GM23338 (cell line): ENCODE data around the gene SNTB2. TPM values are rescaled to one million over a fixed set of nuclear protein-coding genes. Genes with fewer than 3 reads are reported as not detected.

ENCODE experiments used
- ATAC-seq: fragments of 200-7000 bp; cut with Tn5 transposase; 3 replicates; pipeline ENCODE4 v1.9.1; 2020
- DNase-seq: peaks from one replicate; pipeline ENCODE4 v3.0.0-alpha.2; 2015; ENCODE audit warnings: low spot score
- H2AFZ ChIP-seq: fragments of 200-600 bp; sonication (generic); 2 replicates; pipeline ENCODE4 v1.8.0; 2016; ENCODE audit warnings: antibody characterized with exemption, mild to moderate bottlenecking, moderate library complexity
- H3F3A ChIP-seq: fragments of 200-600 bp; sonication (generic); replicated peaks from 2 replicates; pipeline ENCODE4 v1.8.0; 2017; ENCODE audit warnings: antibody characterized with exemption, mixed run types, low read depth
- H3K27ac ChIP-seq: fragments of 200-600 bp; sonication (generic); 2 replicates; pipeline ENCODE4 v1.6.1; 2016; ENCODE audit warnings: low read depth
- H3K27me3 ChIP-seq: fragments of 200-600 bp; sonication (generic); 2 replicates; pipeline ENCODE4 v1.8.0; 2016; ENCODE audit warnings: mild to moderate bottlenecking, mixed run types, moderate library complexity; ENCODE audit not compliant: insufficient read depth
- H3K36me3 ChIP-seq: fragments of 200-600 bp; sonication (generic); 2 replicates; pipeline ENCODE4 v1.8.0; 2016; ENCODE audit warnings: mild to moderate bottlenecking; ENCODE audit not compliant: insufficient read depth
- H3K4me1 ChIP-seq: fragments of 200-600 bp; sonication (generic); 2 replicates; pipeline ENCODE4 v1.8.0; 2016; ENCODE audit warnings: mild to moderate bottlenecking, moderate library complexity; ENCODE audit not compliant: insufficient read depth
- H3K4me2 ChIP-seq: fragments of 200-600 bp; sonication (generic); 2 replicates; pipeline ENCODE4 v1.7.1; 2017; ENCODE audit warnings: mixed run types
- H3K4me3 ChIP-seq: fragments of 200-600 bp; sonication (generic); 2 replicates; pipeline ENCODE4 v1.6.1; 2016; ENCODE audit warnings: mixed run types
- H3K79me2 ChIP-seq: fragments of 200-600 bp; sonication (generic); replicated peaks from 2 replicates; pipeline ENCODE4 v1.8.0; 2017; ENCODE audit warnings: mild to moderate bottlenecking; ENCODE audit not compliant: insufficient read depth
- H3K9me2 ChIP-seq: fragments of 200-600 bp; sonication (generic); 2 replicates; pipeline ENCODE4 v1.8.0; 2017; ENCODE audit not compliant: insufficient read depth
- H4K20me1 ChIP-seq: fragments of 200-600 bp; sonication (generic); replicated peaks from 2 replicates; pipeline ENCODE4 v1.8.0; 2017; ENCODE audit warnings: mild to moderate bottlenecking; ENCODE audit not compliant: insufficient read depth
- H3K27ac Mint-ChIP-seq: 2 replicates; pipeline ENCODE4 v1.8.0; 2020; ENCODE audit warnings: inconsistent platforms, mild to moderate bottlenecking, moderate library complexity, mixed read lengths
- H3K27me3 Mint-ChIP-seq: 3 replicates; pipeline ENCODE4 v1.8.0; 2022; ENCODE audit warnings: low read depth, mild to moderate bottlenecking, moderate library complexity, mixed read lengths, inconsistent platforms; ENCODE audit not compliant: insufficient read depth, poor library complexity
- H3K36me3 Mint-ChIP-seq: 3 replicates; pipeline ENCODE4 v1.8.0; 2021; ENCODE audit warnings: low read depth, mild to moderate bottlenecking, inconsistent platforms, moderate library complexity, mixed read lengths
- H3K4me1 Mint-ChIP-seq: 3 replicates; pipeline ENCODE4 v1.8.0; 2020; ENCODE audit warnings: mild to moderate bottlenecking, inconsistent platforms, mixed read lengths
- H3K4me3 Mint-ChIP-seq: 3 replicates; pipeline ENCODE4 v1.8.0; 2021; ENCODE audit warnings: moderate library complexity, mild to moderate bottlenecking, inconsistent platforms, mixed read lengths
- H3K9me3 Mint-ChIP-seq: 3 replicates; pipeline ENCODE4 v1.8.0; 2020; ENCODE audit warnings: moderate library complexity, mild to moderate bottlenecking, inconsistent platforms, mixed read lengths
- EZH2 ChIP-seq: fragments of 200-600 bp; sonication (generic); IDR thresholded peaks from one replicate; pipeline ENCODE4 v1.8.0; 2017; ENCODE audit warnings: antibody characterized with exemption, mild to moderate bottlenecking, low read depth; ENCODE audit not compliant: unreplicated experiment
- NANOG ChIP-seq: IDR thresholded peaks from 2 replicates; pipeline ENCODE4 v1.6.1; 2016; ENCODE audit warnings: antibody characterized with exemption, borderline replicate concordance
- POLR2AphosphoS5 ChIP-seq: IDR thresholded peaks from 2 replicates; pipeline ENCODE4 v1.6.1; 2016; ENCODE audit warnings: antibody characterized with exemption, low read depth
- polyA plus RNA-seq: library from polyadenylated mRNA; unstranded; fragments of >200 nt; fragmentation: Nextera tagmentation; extraction: Ambion mirVana; gene quantifications from 2 replicates; pipeline ENCODE4 v1.2.1, GENCODE V29; 2016
- total RNA-seq: library from RNA; depleted of rRNA; stranded (reverse); fragments of >200 nt; shearing (Covaris generic); gene quantifications from 2 replicates; pipeline ENCODE4 v1.2.3, GENCODE V29; 2014
- TF ChIP-seq, protein P1 (sequence below): fragments of 250-450 bp; sonication (Bioruptor Pico); IDR thresholded peaks from 2 replicates; pipeline ENCODE4 v1.5.0; 2020; ENCODE audit warnings: mild to moderate bottlenecking, moderate library complexity
- TF ChIP-seq, protein P2 (sequence below), 2 experiments: fragments of 200-600 bp in 1 of 2; sonication (generic) in 1 of 2; conservative IDR thresholded peaks; 2 replicates each; pipeline versions ENCODE4 v1.5.1 to v1.6.1; 2016 to 2017; ENCODE audit warnings: antibody characterized with exemption in 2 of 2, low read depth in 2 of 2, mild to moderate bottlenecking in 2 of 2, moderate library complexity in 1 of 2

SNTB2 gene
- total and polyA plus RNA-seq, 2 experiments from 2014 or later, result 4.8 to 42.7 TPM

GRCh38 chr16:69239851-69240250 is 52.9 kb downstream of the SNTB2 start:
- Mint-ChIP-seq H3K27me3 (no peaks in the 10 kb centered on the region), H3K9me3 (no peaks in the 10 kb centered on the region), H3K36me3 (no peaks in the 10 kb centered on the region), H3K4me3 (no peak overlapping the region), H3K27ac (no peak overlapping the region), H3K4me1 (no peaks in the 10 kb centered on the region)
- Histone ChIP-seq H3K4me2 (no peak overlapping the region), H3K4me3 (no peak overlapping the region), H3K4me1 (no peaks in the 10 kb centered on the region), H2AFZ (no peak overlapping the region), H3K9me2 (no peaks in the 10 kb centered on the region), H3F3A (0 out of 2 replicates have a peak, but pooled peaks cover 3% of the 10 kb centered on the region), H3K36me3 (no peaks in the 10 kb centered on the region), H4K20me1 (peaks cover 8% of the 10 kb centered on the region; the same call in 1 of the 2 replicates), H3K27ac (no peak overlapping the region), H3K79me2 (peaks cover 26% of the 10 kb centered on the region), H3K27me3 (no peaks in the 10 kb centered on the region)
- TF ChIP-seq POLR2AphosphoS5 (no peak), EZH2 (no peak), NANOG (no peak)
- TF ChIP-seq, protein P1, sequence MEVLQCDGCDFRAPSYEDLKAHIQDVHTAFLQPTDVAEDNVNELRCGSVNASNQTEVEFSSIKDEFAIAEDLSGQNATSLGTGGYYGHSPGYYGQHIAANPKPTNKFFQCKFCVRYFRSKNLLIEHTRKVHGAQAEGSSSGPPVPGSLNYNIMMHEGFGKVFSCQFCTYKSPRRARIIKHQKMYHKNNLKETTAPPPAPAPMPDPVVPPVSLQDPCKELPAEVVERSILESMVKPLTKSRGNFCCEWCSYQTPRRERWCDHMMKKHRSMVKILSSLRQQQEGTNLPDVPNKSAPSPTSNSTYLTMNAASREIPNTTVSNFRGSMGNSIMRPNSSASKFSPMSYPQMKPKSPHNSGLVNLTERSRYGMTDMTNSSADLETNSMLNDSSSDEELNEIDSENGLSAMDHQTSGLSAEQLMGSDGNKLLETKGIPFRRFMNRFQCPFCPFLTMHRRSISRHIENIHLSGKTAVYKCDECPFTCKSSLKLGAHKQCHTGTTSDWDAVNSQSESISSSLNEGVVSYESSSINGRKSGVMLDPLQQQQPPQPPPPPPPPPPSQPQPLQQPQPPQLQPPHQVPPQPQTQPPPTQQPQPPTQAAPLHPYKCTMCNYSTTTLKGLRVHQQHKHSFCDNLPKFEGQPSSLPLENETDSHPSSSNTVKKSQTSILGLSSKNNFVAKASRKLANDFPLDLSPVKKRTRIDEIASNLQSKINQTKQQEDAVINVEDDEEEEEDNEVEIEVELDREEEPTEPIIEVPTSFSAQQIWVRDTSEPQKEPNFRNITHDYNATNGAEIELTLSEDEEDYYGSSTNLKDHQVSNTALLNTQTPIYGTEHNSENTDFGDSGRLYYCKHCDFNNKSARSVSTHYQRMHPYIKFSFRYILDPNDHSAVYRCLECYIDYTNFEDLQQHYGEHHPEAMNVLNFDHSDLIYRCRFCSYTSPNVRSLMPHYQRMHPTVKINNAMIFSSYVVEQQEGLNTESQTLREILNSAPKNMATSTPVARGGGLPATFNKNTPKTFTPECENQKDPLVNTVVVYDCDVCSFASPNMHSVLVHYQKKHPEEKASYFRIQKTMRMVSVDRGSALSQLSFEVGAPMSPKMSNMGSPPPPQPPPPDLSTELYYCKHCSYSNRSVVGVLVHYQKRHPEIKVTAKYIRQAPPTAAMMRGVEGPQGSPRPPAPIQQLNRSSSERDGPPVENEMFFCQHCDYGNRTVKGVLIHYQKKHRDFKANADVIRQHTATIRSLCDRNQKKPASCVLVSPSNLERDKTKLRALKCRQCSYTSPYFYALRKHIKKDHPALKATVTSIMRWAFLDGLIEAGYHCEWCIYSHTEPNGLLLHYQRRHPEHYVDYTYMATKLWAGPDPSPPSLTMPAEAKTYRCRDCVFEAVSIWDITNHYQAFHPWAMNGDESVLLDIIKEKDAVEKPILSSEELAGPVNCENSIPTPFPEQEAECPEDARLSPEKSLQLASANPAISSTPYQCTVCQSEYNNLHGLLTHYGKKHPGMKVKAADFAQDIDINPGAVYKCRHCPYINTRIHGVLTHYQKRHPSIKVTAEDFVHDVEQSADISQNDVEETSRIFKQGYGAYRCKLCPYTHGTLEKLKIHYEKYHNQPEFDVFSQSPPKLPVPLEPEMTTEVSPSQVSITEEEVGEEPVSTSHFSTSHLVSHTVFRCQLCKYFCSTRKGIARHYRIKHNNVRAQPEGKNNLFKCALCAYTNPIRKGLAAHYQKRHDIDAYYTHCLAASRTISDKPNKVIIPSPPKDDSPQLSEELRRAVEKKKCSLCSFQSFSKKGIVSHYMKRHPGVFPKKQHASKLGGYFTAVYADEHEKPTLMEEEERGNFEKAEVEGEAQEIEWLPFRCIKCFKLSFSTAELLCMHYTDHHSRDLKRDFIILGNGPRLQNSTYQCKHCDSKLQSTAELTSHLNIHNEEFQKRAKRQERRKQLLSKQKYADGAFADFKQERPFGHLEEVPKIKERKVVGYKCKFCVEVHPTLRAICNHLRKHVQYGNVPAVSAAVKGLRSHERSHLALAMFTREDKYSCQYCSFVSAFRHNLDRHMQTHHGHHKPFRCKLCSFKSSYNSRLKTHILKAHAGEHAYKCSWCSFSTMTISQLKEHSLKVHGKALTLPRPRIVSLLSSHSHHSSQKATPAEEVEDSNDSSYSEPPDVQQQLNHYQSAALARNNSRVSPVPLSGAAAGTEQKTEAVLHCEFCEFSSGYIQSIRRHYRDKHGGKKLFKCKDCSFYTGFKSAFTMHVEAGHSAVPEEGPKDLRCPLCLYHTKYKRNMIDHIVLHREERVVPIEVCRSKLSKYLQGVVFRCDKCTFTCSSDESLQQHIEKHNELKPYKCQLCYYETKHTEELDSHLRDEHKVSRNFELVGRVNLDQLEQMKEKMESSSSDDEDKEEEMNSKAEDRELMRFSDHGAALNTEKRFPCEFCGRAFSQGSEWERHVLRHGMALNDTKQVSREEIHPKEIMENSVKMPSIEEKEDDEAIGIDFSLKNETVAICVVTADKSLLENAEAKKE (CRISPR knock-in tag), result no peak
- TF ChIP-seq, protein P2, sequence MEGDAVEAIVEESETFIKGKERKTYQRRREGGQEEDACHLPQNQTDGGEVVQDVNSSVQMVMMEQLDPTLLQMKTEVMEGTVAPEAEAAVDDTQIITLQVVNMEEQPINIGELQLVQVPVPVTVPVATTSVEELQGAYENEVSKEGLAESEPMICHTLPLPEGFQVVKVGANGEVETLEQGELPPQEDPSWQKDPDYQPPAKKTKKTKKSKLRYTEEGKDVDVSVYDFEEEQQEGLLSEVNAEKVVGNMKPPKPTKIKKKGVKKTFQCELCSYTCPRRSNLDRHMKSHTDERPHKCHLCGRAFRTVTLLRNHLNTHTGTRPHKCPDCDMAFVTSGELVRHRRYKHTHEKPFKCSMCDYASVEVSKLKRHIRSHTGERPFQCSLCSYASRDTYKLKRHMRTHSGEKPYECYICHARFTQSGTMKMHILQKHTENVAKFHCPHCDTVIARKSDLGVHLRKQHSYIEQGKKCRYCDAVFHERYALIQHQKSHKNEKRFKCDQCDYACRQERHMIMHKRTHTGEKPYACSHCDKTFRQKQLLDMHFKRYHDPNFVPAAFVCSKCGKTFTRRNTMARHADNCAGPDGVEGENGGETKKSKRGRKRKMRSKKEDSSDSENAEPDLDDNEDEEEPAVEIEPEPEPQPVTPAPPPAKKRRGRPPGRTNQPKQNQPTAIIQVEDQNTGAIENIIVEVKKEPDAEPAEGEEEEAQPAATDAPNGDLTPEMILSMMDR (conservative IDR thresholded peaks at IDR 0.05; ENCODE audit: low read depth in 2 of 2), result no peak
- ATAC-seq, result no peak
- DNase-seq, result no peak
